GM19463 (cell line): Measurements from ENCODE around the gene SMC2.
A peak's percentile ranks its signal among the peaks of the same experiment; 100 is the strongest.

ENCODE experiments used
- ATAC-seq: cut with Tn5 transposase; IDR thresholded peaks from one replicate; pipeline ENCODE4 v1.9.1; 2021; ENCODE audit warnings: mild to moderate bottlenecking, moderate library complexity; ENCODE audit not compliant: unreplicated experiment

The SMC2 gene

GRCh38 chr9:104093647-104094533 lies at the start of gene SMC2:
Gene SMC2, plus strand, starts transcription at chr9:104094309. Its CDS starts 1,076 bp downstream, at chr9:104095385.
- peak; percentile 87 for ATAC-seq

- no peak for ATAC-seq
Measured at GRCh38 chr9:104068546-104068945, 25.6 kb upstream of the SMC2 start.

DNA sequence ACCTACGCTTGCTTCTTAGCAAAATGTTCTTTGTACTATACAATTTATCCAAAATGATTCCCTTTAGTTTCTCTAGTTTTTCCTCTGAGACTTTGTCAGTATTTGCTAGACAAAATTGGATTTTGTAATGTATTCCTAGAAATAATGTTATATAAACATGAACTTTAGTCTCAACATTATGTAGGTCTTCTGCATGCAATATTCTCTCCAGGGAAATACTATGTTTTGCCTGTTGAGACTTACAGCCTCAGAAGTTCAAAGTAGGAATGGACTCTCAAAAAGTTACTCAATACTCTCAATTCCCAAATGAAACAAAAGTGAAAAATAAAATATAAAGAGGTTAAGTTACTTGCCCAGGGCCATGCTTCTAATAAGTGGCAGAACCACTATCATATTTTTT lies 24.8 kb upstream of the SMC2 start:
- no peak for ATAC-seq

DNA sequence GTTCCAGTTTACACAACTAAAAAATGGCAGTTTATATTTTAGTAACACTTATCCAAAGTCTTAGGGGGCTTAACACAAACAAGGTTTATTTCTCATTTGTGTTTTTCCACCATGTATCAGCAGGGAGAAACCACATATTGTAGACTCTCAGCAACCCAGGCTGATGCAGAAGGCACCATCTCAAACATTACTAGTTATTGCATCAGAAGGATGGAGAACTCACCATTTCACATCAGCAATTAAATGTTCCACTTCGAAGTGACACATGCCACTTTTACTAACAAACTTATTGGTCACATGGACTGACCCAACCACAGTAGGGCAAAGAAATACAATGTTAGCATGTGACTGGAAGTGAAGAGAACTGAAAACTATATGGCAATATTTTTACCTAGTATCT lies 22.5 kb upstream of the SMC2 start:
- ATAC-seq, result no peak

GRCh38 chr9:104073098-104073769 lies 20.9 kb upstream of the SMC2 start:
- ATAC-seq, result no peak

DNA sequence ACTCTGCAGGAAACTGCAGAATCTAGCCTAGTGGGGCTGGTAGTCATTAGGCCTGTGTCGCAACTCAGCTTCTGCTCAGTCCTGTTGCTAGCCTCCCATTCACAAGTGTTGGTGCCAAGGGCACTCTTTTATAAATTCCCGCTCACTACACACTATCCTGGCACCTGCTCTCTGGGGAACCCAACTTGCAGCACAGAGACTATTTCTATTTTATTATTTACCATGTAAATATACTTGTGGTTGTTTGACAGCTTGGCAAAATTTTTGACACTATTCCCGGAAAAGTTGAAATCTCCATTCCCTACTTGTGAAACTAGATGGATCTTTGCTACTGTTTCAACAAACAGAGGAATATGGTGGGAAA lies 20.4 kb upstream of the SMC2 start:
- no peak for ATAC-seq

DNA sequence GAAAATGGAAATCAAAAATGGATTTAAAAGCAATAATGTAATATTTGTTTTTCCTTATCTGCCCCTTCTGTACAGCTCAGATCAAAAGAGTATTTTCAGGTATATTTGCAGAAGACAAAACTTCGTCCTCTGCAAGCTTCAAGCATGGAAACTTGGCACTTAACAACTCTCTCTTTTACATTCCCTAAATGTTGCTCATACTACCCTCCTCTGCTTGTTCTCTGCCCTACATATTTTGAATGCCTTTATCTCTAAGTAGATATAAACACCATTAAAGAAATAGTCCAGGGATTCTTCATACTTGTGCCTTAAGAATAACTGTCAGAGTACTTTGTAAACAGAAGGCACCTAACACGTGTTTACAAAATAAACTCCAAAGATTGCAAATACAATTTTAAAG lies 19.2 kb upstream of the SMC2 start:
- ATAC-seq, result no peak

GRCh38 chr9:104075801-104076753 lies 18.0 kb upstream of the SMC2 start:
- no peak for ATAC-seq

GRCh38 chr9:104078596-104078995 lies 15.5 kb upstream of the SMC2 start:
- no peak for ATAC-seq

DNA sequence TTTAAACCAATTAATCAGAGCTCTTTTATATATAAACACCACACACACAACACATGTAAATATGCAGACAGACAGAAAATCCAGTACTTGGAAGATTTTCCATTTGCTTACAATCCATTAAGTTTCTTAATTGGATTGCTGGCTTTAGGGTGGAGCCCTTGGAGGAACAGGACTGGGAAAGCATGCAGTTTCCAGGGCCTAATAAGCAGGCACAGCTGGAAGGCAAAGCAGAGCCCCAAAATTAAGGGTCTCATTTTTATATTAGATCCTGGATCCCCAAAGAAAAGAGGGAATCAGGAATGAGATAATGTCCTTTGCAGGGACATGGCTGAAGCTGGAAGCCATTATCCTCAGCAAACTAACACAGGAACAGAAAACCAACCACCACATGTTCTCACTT lies 13.1 kb upstream of the SMC2 start:
- ATAC-seq, result no peak

DNA sequence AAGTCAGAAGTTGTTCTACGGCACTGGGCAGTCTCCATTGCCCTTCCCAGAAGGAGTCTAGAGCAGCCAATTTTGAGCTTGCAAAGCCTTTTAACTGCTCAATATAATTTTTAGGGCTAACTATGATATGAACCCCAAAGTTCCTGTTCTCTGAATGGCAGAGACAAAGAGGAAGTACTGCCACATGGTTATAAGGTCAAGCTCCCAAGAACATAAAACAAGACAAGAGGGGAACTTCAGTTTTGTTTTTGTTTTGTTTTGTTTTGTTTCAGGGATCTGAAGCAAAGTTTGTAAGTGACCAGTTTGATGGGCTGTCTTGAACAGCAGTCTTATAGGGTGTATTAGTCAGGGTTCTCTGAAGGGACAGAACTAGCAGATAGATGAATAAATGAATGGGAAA lies 11.9 kb upstream of the SMC2 start:
- no peak for ATAC-seq

DNA sequence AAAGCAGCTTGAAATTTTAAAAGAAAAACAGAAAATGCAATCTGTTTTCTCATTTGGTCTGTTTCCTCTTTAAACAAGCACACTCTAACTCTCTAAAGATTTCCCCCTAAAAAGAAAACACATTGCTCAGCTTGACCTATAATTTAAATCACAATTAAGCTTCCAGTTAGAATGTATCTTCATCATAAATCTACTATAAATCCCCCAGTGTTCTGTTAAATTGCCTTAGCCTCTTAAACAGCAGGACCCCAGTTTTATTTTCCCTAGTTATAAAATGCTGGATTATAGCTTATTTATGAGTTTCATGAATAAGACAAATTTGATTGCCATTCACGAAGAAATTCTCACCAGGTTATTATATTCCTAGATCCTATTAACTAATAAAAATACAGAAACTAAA lies 8.6 kb upstream of the SMC2 start:
- no peak for ATAC-seq

- no peak for ATAC-seq
Measured at GRCh38 chr9:104087894-104088293, 6.2 kb upstream of the SMC2 start.

DNA sequence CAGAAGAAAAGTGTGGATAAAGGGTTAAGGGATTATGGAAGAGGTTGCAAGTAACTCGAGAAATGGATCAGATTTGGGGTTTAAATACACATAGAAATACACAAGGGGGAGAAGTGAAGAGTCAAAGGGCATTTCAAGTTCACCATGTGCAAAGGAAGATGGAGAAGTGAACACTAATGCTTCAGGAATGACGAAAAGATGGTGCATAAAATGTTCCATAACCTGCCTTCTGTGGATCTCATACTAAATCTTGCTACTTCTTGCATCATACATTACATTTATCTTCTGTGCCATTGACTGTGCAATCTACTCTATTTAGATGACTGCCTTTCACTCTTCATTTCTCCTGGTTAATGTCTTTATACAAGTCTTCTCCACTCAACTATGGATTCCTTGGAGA lies 5.7 kb upstream of the SMC2 start:
- ATAC-seq, result no peak

GRCh38 chr9:104090578-104090977 lies 3.5 kb upstream of the SMC2 start:
- ATAC-seq, result no peak

DNA sequence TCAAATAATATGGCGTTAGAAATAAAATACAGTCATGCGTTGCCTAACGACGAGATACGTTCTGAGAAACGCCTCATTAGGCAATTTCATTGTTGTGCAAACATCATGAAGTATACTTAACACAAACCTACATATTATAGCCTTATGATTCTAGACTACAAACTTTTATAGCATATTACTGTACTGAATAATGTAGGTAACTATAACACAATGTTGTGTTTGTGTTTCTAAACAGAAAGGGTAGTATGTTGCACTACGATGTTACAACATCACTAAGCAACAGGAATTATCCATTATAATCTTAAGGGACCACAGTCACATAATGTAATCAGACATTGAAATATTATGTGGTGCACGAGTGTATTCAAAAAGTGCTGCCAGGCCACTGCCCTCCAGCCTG lies 3.0 kb upstream of the SMC2 start:
- ATAC-seq, result no peak

DNA sequence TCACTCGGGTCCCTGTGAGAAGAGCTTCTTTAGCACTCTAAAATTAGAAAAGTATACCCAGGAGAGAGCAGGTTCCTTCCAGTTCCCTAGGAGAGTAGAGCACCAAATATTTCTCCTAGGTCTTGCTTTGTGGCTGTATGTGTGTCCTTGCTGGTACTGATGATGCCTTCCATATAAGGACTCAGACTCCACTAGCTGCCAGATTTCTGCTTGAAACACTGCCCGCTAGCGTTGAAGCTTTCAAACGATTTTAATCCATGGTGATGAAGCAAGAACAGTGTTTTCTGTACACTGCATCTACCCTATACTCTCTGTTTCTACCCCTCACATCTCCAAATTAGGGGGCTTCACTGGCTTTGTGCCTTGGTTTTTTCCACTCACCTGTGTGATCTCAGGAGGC lies 2.4 kb upstream of the SMC2 start:
- no peak for ATAC-seq

DNA sequence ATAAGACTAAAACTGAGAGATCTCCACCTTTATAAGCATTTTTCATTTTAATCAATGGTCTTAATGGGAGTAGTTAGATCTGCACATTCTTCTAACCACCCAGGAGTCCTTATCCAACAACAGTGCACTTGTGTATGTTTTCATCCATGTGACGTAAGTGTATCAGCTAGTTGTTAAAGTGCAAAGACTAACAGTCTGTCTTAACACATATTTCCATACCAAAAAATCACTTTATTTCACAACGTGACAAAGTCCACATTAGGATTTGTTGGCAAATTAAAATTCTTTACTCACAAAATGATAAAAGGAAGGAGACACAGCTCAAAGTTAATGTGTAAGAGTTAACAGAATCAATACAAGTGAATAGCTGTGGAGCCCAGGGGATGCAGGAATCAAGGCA lies 1.9 kb upstream of the SMC2 start:
- no peak for ATAC-seq

- ATAC-seq, result no peak
Measured at GRCh38 chr9:104092875-104093600, 1.1 kb upstream of the SMC2 start.

DNA sequence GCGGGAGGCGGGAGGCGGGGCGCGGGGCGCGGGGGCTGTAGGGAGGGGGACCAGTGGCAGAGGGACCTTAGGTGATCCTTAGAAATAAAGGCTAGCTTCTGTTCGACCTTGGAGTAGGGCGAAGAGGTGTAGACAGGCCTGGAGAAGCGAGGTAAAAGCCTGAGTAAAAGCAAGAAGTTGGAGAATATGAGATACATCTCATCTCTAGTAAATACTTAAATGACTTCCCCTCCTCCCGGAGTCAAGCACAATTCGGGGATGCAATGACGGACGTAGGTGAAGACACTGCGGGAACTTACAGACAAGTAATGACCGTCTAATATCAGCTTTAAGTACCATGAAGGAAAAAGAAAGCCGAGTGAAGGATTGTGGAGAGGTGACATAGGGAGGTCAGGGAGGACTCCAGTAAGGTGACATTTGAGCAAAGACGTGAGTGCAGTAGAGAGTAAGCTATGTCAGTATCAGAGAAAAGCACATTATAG lies 466 bp downstream of the SMC2 start:
- ATAC-seq, result peak; percentile 2

DNA sequence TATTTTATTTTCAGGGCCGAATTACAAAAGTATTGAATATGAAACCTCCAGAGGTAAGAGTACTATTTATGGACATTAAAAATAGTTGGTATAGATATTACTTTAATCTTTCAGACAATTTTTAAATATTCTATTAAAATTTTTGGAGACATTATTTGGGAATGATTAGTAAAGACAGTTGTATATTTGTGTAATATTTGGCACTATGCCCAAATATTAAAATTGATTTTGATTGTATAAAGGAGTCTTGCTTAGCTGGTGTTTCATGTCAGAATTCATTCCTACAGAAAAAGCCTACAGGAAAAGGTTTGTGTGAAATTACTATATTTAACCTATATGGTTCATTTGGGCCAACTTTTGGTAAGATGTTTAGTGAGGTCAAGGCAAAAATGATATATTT lies 5.5 kb downstream of the SMC2 start:
- no peak for ATAC-seq
